Esophagus squamous epithelium (tissue), 4 donors: ENCODE measurements around the gene TMCO4.

Experiments
- CTCF ChIP-seq, 6 experiments: fragments of 450-650 bp in 4 of 6; fragments of 200-600 bp in 2 of 6; sonication (generic) in 2 of 6; IDR thresholded peaks; one replicate each; pipeline ENCODE4 v1.5.1; 2016 to 2019; ENCODE audit warnings: antibody characterized with exemption in 6 of 6, mild to moderate bottlenecking in 4 of 6, moderate library complexity in 4 of 6
- POLR2A ChIP-seq, 4 donors: fragments of 450-650 bp; IDR thresholded peaks; one replicate each; pipeline ENCODE4 v1.6.1; 2017; ENCODE audit warnings: antibody characterized with exemption in 4 of 4, mild to moderate bottlenecking in 4 of 4, moderate library complexity in 3 of 4

DNA sequence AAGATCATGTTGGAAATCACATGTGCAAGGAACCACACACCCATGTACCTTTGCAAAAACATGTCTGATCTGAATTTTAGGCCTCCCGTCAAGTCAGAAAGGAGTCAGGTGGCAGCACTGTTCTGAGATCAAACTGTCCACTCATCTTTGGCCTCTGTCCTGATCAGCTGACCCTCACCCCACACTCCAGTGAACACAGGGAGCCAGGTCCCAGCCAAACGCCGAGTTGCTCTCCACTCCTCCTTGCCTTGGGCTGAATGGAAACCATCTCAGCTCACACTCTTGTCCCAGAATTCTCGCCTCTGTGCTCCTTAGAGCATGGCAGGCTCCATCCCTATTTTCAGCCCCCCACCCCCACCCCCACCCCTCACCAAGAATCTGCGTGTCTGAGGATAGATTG is 20.0 kb upstream of the TMCO4 start:
- no peak for TF ChIP-seq CTCF (IDR thresholded peaks at IDR 0.05)
- no peak for TF ChIP-seq POLR2A (IDR thresholded peaks at IDR 0.05)
